Measurements from ENCODE around the gene CCDC117.
"Not testable (repeated sequence)": the region's sequence is repeated elsewhere in the genome, so short reads cannot be mapped to it uniquely, and the experiment has no call there.

DNA sequence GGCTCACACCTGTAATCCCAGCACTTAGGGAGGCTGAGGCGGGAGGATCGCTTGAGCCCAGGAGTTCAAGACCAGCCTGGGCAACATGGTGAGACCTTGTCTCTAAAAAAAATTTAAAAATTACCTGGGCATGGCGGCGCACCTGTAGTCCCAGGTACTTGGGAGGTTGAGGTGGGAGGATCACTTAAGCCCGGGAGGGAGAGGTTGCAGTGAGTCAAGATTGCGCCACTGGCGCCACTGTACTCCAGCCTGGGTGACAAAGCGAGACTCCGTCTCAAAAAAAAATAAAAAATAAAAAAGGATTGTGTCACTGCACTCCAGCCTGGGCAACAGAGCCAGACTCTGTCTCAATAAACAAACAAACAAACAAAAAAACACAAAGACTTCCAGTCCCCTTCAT is 52.0 kb downstream of the CCDC117 start:
- not testable (repeated sequence) for TF ChIP-seq EP300 (IDR thresholded peaks at IDR 0.05)
- TF ChIP-seq, protein P1, sequence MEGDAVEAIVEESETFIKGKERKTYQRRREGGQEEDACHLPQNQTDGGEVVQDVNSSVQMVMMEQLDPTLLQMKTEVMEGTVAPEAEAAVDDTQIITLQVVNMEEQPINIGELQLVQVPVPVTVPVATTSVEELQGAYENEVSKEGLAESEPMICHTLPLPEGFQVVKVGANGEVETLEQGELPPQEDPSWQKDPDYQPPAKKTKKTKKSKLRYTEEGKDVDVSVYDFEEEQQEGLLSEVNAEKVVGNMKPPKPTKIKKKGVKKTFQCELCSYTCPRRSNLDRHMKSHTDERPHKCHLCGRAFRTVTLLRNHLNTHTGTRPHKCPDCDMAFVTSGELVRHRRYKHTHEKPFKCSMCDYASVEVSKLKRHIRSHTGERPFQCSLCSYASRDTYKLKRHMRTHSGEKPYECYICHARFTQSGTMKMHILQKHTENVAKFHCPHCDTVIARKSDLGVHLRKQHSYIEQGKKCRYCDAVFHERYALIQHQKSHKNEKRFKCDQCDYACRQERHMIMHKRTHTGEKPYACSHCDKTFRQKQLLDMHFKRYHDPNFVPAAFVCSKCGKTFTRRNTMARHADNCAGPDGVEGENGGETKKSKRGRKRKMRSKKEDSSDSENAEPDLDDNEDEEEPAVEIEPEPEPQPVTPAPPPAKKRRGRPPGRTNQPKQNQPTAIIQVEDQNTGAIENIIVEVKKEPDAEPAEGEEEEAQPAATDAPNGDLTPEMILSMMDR (IDR thresholded peaks at IDR 0.05): not testable (repeated sequence)
